ENCODE measurements around the gene RDM1. TPM values are rescaled to one million over a fixed set of nuclear protein-coding genes. Genes with fewer than 3 reads are reported as not detected.
A peak's percentile ranks its signal among the peaks of the same experiment; 100 is the strongest.

RDM1 gene
- total RNA-seq, 1 experiment from 2014 or later, result 6.2 TPM

- Mint-ChIP-seq H3K36me3 (ENCODE audit: insufficient read depth, unreplicated experiment) (peaks cover 6% of the 10 kb centered on the region), H3K4me1 (ENCODE audit: low read depth, unreplicated experiment) (peaks cover 14% of the 10 kb centered on the region), H3K9me3 (ENCODE audit: low read depth, unreplicated experiment) (no peaks in the 10 kb centered on the region), H3K4me3 (ENCODE audit: low read depth, unreplicated experiment) (no peak overlapping the region), H3K27ac (ENCODE audit: unreplicated experiment) (no peak overlapping the region), H3K27me3 (ENCODE audit: unreplicated experiment) (no peaks in the 10 kb centered on the region)
- no TSS peak for BruUV-seq (replicated peaks)
- DNase-seq, result no peak
- CTCF ChIA-PET, result interaction anchor here (0.8 kb wide), 1 partner anchor 36 kb away, joined by 4 read pairs; no protein-coding TSS in a partner anchor
- TF ChIP-seq, protein P1, sequence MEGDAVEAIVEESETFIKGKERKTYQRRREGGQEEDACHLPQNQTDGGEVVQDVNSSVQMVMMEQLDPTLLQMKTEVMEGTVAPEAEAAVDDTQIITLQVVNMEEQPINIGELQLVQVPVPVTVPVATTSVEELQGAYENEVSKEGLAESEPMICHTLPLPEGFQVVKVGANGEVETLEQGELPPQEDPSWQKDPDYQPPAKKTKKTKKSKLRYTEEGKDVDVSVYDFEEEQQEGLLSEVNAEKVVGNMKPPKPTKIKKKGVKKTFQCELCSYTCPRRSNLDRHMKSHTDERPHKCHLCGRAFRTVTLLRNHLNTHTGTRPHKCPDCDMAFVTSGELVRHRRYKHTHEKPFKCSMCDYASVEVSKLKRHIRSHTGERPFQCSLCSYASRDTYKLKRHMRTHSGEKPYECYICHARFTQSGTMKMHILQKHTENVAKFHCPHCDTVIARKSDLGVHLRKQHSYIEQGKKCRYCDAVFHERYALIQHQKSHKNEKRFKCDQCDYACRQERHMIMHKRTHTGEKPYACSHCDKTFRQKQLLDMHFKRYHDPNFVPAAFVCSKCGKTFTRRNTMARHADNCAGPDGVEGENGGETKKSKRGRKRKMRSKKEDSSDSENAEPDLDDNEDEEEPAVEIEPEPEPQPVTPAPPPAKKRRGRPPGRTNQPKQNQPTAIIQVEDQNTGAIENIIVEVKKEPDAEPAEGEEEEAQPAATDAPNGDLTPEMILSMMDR (IDR thresholded peaks at IDR 0.05; ENCODE audit: unreplicated experiment), result no peak
- intact Hi-C loops (cut with micrococcal nuclease; ENCODE audit: unreplicated experiment), result no loop called here
Measured at GRCh38 chr17:35890774-35891155, 39.8 kb downstream of the RDM1 start.

DNA sequence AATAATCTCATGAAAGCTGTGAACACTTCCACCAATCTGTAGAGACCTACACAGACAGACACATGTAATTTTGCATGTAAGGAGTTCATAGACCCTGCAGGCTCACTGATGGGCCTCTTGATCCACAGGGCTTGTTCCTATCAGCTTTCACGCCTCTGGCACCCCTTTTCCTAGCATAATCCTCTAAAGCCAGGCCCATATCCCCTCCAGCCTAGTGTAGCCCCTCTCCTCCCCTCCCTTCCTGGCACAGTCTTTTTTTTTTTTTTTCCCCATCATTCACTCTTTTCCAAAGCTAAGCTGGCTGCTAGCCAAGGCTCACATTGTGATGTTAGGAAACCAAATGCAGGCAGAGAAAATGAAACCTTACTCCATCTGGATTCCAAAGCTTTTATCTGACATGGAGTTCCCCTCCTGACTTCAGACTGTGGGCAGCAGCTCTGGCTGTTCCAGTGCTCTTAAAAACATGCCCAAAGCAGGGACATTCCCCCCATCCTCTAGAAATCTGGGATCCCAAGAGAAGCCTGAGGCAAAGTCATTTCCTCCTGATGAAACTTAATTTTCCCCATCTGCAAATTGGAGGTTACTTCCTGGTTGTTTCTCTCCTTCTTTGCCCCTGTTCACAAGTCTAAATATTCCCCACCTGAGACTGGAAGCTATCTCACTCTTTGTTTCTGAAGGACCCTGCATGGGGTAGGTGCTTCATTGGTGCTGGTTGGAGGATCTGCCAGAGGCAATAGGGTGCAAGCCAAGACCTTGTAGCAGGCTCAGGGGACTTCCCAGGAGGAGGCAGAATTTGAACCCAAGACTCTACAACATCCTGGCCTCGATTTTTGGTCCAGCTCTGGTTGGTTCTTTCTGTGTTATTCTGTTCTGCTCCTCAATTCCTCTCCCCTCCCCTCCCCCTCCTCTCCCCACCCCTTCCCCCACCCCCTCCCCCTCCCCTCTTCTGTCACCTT lies 40.5 kb downstream of the RDM1 start:
- TF ChIP-seq, protein P1 (IDR thresholded peaks at IDR 0.05; ENCODE audit: unreplicated experiment), result no peak
- Mint-ChIP-seq H3K27me3 (ENCODE audit: unreplicated experiment) (no peaks in the 10 kb centered on the region), H3K4me1 (ENCODE audit: low read depth, unreplicated experiment) (peaks cover 14% of the 10 kb centered on the region), H3K9me3 (ENCODE audit: low read depth, unreplicated experiment) (no peaks in the 10 kb centered on the region), H3K4me3 (ENCODE audit: low read depth, unreplicated experiment) (no peak overlapping the region), H3K36me3 (ENCODE audit: insufficient read depth, unreplicated experiment) (peaks cover 6% of the 10 kb centered on the region), H3K27ac (ENCODE audit: unreplicated experiment) (peak overlapping the region; percentile 54)
- CTCF ChIA-PET, result interaction anchor here (0.8 kb wide), 1 partner anchor 37 kb away, joined by 4 read pairs; no protein-coding TSS in a partner anchor
- BruUV-seq (replicated peaks), result no TSS peak
- intact Hi-C loops (cut with micrococcal nuclease; ENCODE audit: unreplicated experiment), result no loop called here
- DNase-seq, result peak; percentile 13

DNA sequence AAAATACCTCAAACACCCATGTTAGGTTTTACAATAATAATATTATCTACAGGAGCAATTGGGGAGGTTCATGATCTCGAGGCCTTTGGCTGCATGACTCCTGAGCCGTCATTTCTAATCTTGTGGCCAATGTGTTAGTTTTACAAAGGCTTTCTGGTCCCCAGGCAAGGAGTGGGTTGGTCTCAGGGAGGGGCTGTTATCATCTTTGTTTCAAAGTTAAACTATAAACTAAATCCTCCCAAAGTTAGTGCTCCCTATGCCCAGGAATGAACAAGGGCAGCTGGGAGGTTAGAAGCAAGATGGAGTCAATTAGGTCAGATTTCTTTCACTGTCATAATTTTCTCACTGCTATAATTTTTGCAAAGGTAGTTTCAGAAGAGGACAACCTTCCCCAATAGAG lies 41.3 kb downstream of the RDM1 start:
- peaks cover 14% of the 10 kb centered on the region for H3K4me1 Mint-ChIP-seq (ENCODE audit: low read depth, unreplicated experiment)
- CTCF ChIA-PET, result interaction anchor here (0.6 kb wide), 1 partner anchor 9 kb away, joined by 4 read pairs; no protein-coding TSS in a partner anchor
- intact Hi-C loops (cut with micrococcal nuclease; ENCODE audit: unreplicated experiment), result no loop called here

GRCh38 chr17:35879773-35880654 lies 50.6 kb downstream of the RDM1 start, which contains the start of gene CCL5:
CCL5 (minus strand) TSS chr17:35880360.
- Mint-ChIP-seq H3K27me3 (ENCODE audit: unreplicated experiment) (peaks cover 16% of the 10 kb centered on the region), H3K36me3 (ENCODE audit: insufficient read depth, unreplicated experiment) (no peaks in the 10 kb centered on the region), H3K4me3 (ENCODE audit: low read depth, unreplicated experiment) (no peak within 1 kb of the TSS), H3K27ac (ENCODE audit: unreplicated experiment) (no peak within 1 kb of the TSS), H3K4me1 (ENCODE audit: low read depth, unreplicated experiment) (no peaks in the 10 kb centered on the region), H3K9me3 (ENCODE audit: low read depth, unreplicated experiment) (no peaks in the 10 kb centered on the region)
- CTCF ChIA-PET, result no interaction called here
- intact Hi-C loops (cut with micrococcal nuclease; ENCODE audit: unreplicated experiment), result no loop called here
- BruUV-seq (replicated peaks), result TSS peak; percentile 54
- DNase-seq, result no peak
- TF ChIP-seq, protein P1 (IDR thresholded peaks at IDR 0.05; ENCODE audit: unreplicated experiment), result no peak

More for the DNA sequence above, 41.3 kb downstream of the RDM1 start:
- no TSS peak for BruUV-seq (replicated peaks)
- no peak overlapping the region for H3K27ac Mint-ChIP-seq (ENCODE audit: unreplicated experiment)
- H3K9me3 Mint-ChIP-seq (ENCODE audit: low read depth, unreplicated experiment), result no peaks in the 10 kb centered on the region
- no peak for DNase-seq
- H3K27me3 Mint-ChIP-seq (ENCODE audit: unreplicated experiment), result no peaks in the 10 kb centered on the region
- peaks cover 6% of the 10 kb centered on the region for H3K36me3 Mint-ChIP-seq (ENCODE audit: insufficient read depth, unreplicated experiment)
- no peak overlapping the region for H3K4me3 Mint-ChIP-seq (ENCODE audit: low read depth, unreplicated experiment)
- TF ChIP-seq, protein P1 (IDR thresholded peaks at IDR 0.05; ENCODE audit: unreplicated experiment), result no peak
